ENCODE results near the gene RBM47. TPM values are rescaled to one million over a fixed set of nuclear protein-coding genes. Genes with fewer than 3 reads are reported as not detected.

RBM47 gene
- total RNA-seq, 4 donors from 2014 or later = 182 to 423 (median 320) TPM

GRCh38 chr4:40511036-40511614 lies 118.5 kb downstream of the RBM47 start:
- Histone ChIP-seq H3K36me3 (no peaks in the 10 kb centered on the region), H3K27ac (peak overlapping the region in 1 of 4 donors; percentile 28), H3K4me1 (peaks cover 0 to 9% (median 2%) of the 10 kb centered on the region in 4 donors), H3K9me3 (no peaks in the 10 kb centered on the region), H3K27me3 (no peaks in the 10 kb centered on the region), H3K4me3 (peak overlapping the region in 2 of 4 donors; percentile 54 to 65)
- TF ChIP-seq CTCF (IDR thresholded peaks at IDR 0.05) (no peak), POLR2A (IDR thresholded peaks at IDR 0.05) (no peak)
- no peak for DNase-seq

- TF ChIP-seq CTCF (IDR thresholded peaks at IDR 0.05) (peak in 3 of 6 experiments; percentile 62 to 73 (median 62)), POLR2A (IDR thresholded peaks at IDR 0.05) (no peak)
- H3K4me1 ChIP-seq = peaks cover 0 to 22% (median 0%) of the 10 kb centered on the region in 4 donors
- peaks cover 0 to 5% (median 0%) of the 10 kb centered on the region in 3 donors for H3K36me3 ChIP-seq
- H3K9me3 ChIP-seq = no peaks in the 10 kb centered on the region
- H3K4me3 ChIP-seq = peak overlapping the region in 1 of 4 donors; percentile 3
- H3K27me3 ChIP-seq = no peaks in the 10 kb centered on the region
- peak in 2 of 3 donors; percentile 63 to 66 for DNase-seq
- H3K27ac ChIP-seq = peak overlapping the region in 2 of 4 donors; percentile 13 to 31
These were observed 121.7 kb downstream of the RBM47 start for GRCh38 chr4:40507977-40508376.

GRCh38 chr4:40506492-40506891 lies 123.2 kb downstream of the RBM47 start:
- H3K9me3 ChIP-seq = no peaks in the 10 kb centered on the region
- no peaks in the 10 kb centered on the region for H3K27me3 ChIP-seq
- peak overlapping the region in 1 of 4 donors; percentile 3 for H3K27ac ChIP-seq
- H3K4me1 ChIP-seq = peaks cover 0 to 28% (median 0%) of the 10 kb centered on the region in 4 donors
- H3K4me3 ChIP-seq = no peak overlapping the region
- TF ChIP-seq CTCF (IDR thresholded peaks at IDR 0.05) (no peak), POLR2A (IDR thresholded peaks at IDR 0.05) (no peak)
- DNase-seq = no peak
- peaks cover 0 to 11% (median 0%) of the 10 kb centered on the region in 3 donors for H3K36me3 ChIP-seq

GRCh38 chr4:40506066-40506465 lies 123.6 kb downstream of the RBM47 start:
- TF ChIP-seq CTCF (IDR thresholded peaks at IDR 0.05) = no peak
- TF ChIP-seq POLR2A (IDR thresholded peaks at IDR 0.05) = no peak
- no peaks in the 10 kb centered on the region for H3K9me3 ChIP-seq
- H3K4me3 ChIP-seq = no peak overlapping the region
- DNase-seq = no peak
- peak overlapping the region in 1 of 4 donors; percentile 3 for H3K27ac ChIP-seq
- H3K4me1 ChIP-seq = peaks cover 0 to 30% (median 0%) of the 10 kb centered on the region in 4 donors
- H3K27me3 ChIP-seq = no peaks in the 10 kb centered on the region
- peaks cover 0 to 15% (median 0%) of the 10 kb centered on the region in 3 donors for H3K36me3 ChIP-seq

GRCh38 chr4:40502934-40503333 lies 126.7 kb downstream of the RBM47 start:
- Histone ChIP-seq H3K4me3 (no peak overlapping the region), H3K27me3 (no peaks in the 10 kb centered on the region), H3K36me3 (peaks cover 0 to 23% (median 0%) of the 10 kb centered on the region in 3 donors), H3K9me3 (no peaks in the 10 kb centered on the region), H3K4me1 (peaks cover 0 to 32% (median 0%) of the 10 kb centered on the region in 4 donors), H3K27ac (no peak overlapping the region)
- TF ChIP-seq POLR2A (IDR thresholded peaks at IDR 0.05) = no peak
- no peak for TF ChIP-seq CTCF (IDR thresholded peaks at IDR 0.05)
- no peak for DNase-seq

All from Peyer's patch (tissue), 4 donors.